Natural killer cell (primary cell): Measurements from ENCODE around the gene OGFOD3. TPM values are rescaled to one million over a fixed set of nuclear protein-coding genes. Genes with fewer than 3 reads are reported as not detected.

Experiments
- ATAC-seq, 3 donors: fragments of 150-1000 bp in 2 of 3; fragments of 200-7000 bp in 1 of 3; cut with Tn5 transposase; 1 replicate in 1 of 3; 2 replicates in 2 of 3; pipeline ENCODE4 v1.10.0; 2021; ENCODE audit warnings: mild to moderate bottlenecking in 2 of 3, moderate library complexity in 2 of 3
- DNase-seq, 2 donors: peaks; one replicate each; pipeline versions ENCODE4 v3.0.0 to v3.0.0-alpha.2; 2013 to 2021; ENCODE audit warnings: mixed read lengths in 1 of 2
- H3K27ac ChIP-seq: one replicate; pipeline ENCODE4 v1.5.1; 2013; ENCODE audit warnings: mild to moderate bottlenecking, low read length
- H3K27me3 ChIP-seq: one replicate; pipeline ENCODE4 v1.6.1; 2013; ENCODE audit warnings: low read length; ENCODE audit not compliant: control insufficient read depth, insufficient read depth
- H3K36me3 ChIP-seq: one replicate; pipeline ENCODE4 v1.6.1; 2013; ENCODE audit warnings: low read length; ENCODE audit not compliant: control insufficient read depth, insufficient read depth
- H3K4me1 ChIP-seq: one replicate; pipeline ENCODE4 v1.6.1; 2013; ENCODE audit warnings: low read length; ENCODE audit not compliant: control insufficient read depth, insufficient read depth
- H3K4me3 ChIP-seq: one replicate; pipeline ENCODE4 v1.5.1; 2013; ENCODE audit warnings: low read length
- H3K9me3 ChIP-seq: one replicate; pipeline ENCODE4 v1.6.1; 2013; ENCODE audit warnings: low read length; ENCODE audit not compliant: control insufficient read depth, insufficient read depth
- H3K27ac Mint-ChIP-seq, 2 donors: one replicate each; pipeline ENCODE4 v1.8.0; 2022; ENCODE audit warnings: mild to moderate bottlenecking in 2 of 2, mixed read lengths in 2 of 2, moderate library complexity in 1 of 2
- H3K27me3 Mint-ChIP-seq, 2 donors: one replicate each; pipeline ENCODE4 v1.8.0; 2022; ENCODE audit warnings: low read depth in 2 of 2, mixed read lengths in 2 of 2
- H3K36me3 Mint-ChIP-seq: one replicate; pipeline ENCODE4 v1.8.0; 2022; ENCODE audit warnings: mixed read lengths
- H3K4me1 Mint-ChIP-seq, 2 donors: one replicate each; pipeline ENCODE4 v1.8.0; 2022; ENCODE audit warnings: mixed read lengths in 2 of 2
- H3K4me3 Mint-ChIP-seq: one replicate; pipeline ENCODE4 v1.8.0; 2022; ENCODE audit warnings: mild to moderate bottlenecking, moderate library complexity, mixed read lengths
- H3K9me3 Mint-ChIP-seq, 2 donors: one replicate each; pipeline ENCODE4 v1.8.0; 2022; ENCODE audit warnings: mixed read lengths in 2 of 2
- CTCF ChIP-seq: fragments of 200-600 bp; IDR thresholded peaks from one replicate; pipeline ENCODE4 v1.8.0; 2022; ENCODE audit warnings: antibody characterized with exemption
- WGBS: methylation state at CpG from one replicate; pipeline ENCODE4 v1.1.7; 2013; ENCODE audit warnings: missing lambda C conversion rate; ENCODE audit not compliant: insufficient coverage; 5-methylcytosine and 5-hydroxymethylcytosine counted together
- intact Hi-C: fragments of 100-400 bp; cut with micrococcal nuclease; formaldehyde crosslinking; loops from one replicate; pipeline ENCODE4 v1.14.2; 2022
- total RNA-seq, 4 donors: library from RNA; stranded (reverse); fragments of 120-200 nt in 1 of 4; gene quantifications; one replicate each; pipeline versions ENCODE4 v1.2.3 to v1.2.4, GENCODE V29; 2013 to 2022

OGFOD3 gene
- total RNA-seq, 3 donors from 2014 or later (not counting 1 experiment from before 2014, with no cell fraction given) = 21.6 to 28.6 (median 23.3) TPM

GRCh38 chr17:82397449-82398335 is 20.7 kb downstream of the OGFOD3 start:
- Histone ChIP-seq H3K27ac (no peak overlapping the region), H3K36me3 (peaks cover 6% of the 10 kb centered on the region), H3K9me3 (no peaks in the 10 kb centered on the region), H3K4me1 (peaks cover 23% of the 10 kb centered on the region), H3K27me3 (no peaks in the 10 kb centered on the region), H3K4me3 (no peak overlapping the region)
- ATAC-seq (no peak), DNase-seq (no peak)
- 94% methylated on average over 38 of the region's 38 CpGs for WGBS
- intact Hi-C loops = no loop called here
- H3K4me1 Mint-ChIP-seq = peaks cover 13 to 14% of the 10 kb centered on the region in 2 donors
- no peak overlapping the region for H3K27ac Mint-ChIP-seq
- no peak for TF ChIP-seq CTCF
- H3K9me3 Mint-ChIP-seq = no peaks in the 10 kb centered on the region
- H3K27me3 Mint-ChIP-seq = no peaks in the 10 kb centered on the region
- no peak overlapping the region for H3K4me3 Mint-ChIP-seq
- no peaks in the 10 kb centered on the region for H3K36me3 Mint-ChIP-seq

GRCh38 chr17:82396601-82397435 is 21.6 kb downstream of the OGFOD3 start:
- 82% methylated on average over 18 of the region's 19 CpGs for WGBS
- no peaks in the 10 kb centered on the region for H3K9me3 Mint-ChIP-seq
- H3K4me3 ChIP-seq = no peak overlapping the region
- intact Hi-C loops = no loop called here
- H3K9me3 ChIP-seq = no peaks in the 10 kb centered on the region
- H3K27me3 Mint-ChIP-seq = no peaks in the 10 kb centered on the region
- ATAC-seq (no peak), DNase-seq (no peak)
- no peaks in the 10 kb centered on the region for H3K27me3 ChIP-seq
- H3K27ac ChIP-seq = no peak overlapping the region
- TF ChIP-seq CTCF = no peak
- peaks cover 13 to 14% of the 10 kb centered on the region in 2 donors for H3K4me1 Mint-ChIP-seq
- peaks cover 11% of the 10 kb centered on the region for H3K36me3 ChIP-seq
- H3K27ac Mint-ChIP-seq = no peak overlapping the region
- H3K36me3 Mint-ChIP-seq = no peaks in the 10 kb centered on the region
- H3K4me3 Mint-ChIP-seq = no peak overlapping the region
- H3K4me1 ChIP-seq = peaks cover 23% of the 10 kb centered on the region

- Histone ChIP-seq H3K9me3 (no peaks in the 10 kb centered on the region), H3K27me3 (no peaks in the 10 kb centered on the region), H3K4me1 (no peaks in the 10 kb centered on the region), H3K27ac (no peak overlapping the region), H3K36me3 (peaks cover 11% of the 10 kb centered on the region), H3K4me3 (no peak overlapping the region)
- no peak for DNase-seq
- Mint-ChIP-seq H3K9me3 (no peaks in the 10 kb centered on the region), H3K4me1 (peaks cover 3 to 4% of the 10 kb centered on the region in 2 donors), H3K4me3 (no peak overlapping the region), H3K27me3 (no peaks in the 10 kb centered on the region), H3K27ac (no peak overlapping the region), H3K36me3 (no peaks in the 10 kb centered on the region)
- no peak for TF ChIP-seq CTCF
- intact Hi-C loops = no loop called here
- WGBS = 96% methylated on average over 12 of the region's 12 CpGs
- no peak for ATAC-seq
Measured at GRCh38 chr17:82394278-82394677, 24.1 kb downstream of the OGFOD3 start.
